Glutamatergic neuron (in vitro differentiated cells): Measurements from ENCODE around the gene LYST. TPM values are rescaled to one million over a fixed set of nuclear protein-coding genes. Genes with fewer than 3 reads are reported as not detected.
A peak's percentile ranks its signal among the peaks of the same experiment; 100 is the strongest.

Experiments used
- DNase-seq: peaks from one replicate; pipeline ENCODE4 v3.0.0; 2022
- H3K27ac Mint-ChIP-seq: one replicate; pipeline ENCODE4 v1.8.0; 2020; ENCODE audit warnings: mild to moderate bottlenecking, mixed read lengths, inconsistent platforms; ENCODE audit not compliant: unreplicated experiment
- H3K27me3 Mint-ChIP-seq: one replicate; pipeline ENCODE4 v1.8.0; 2020; ENCODE audit warnings: mild to moderate bottlenecking, moderate library complexity, mixed read lengths, inconsistent platforms; ENCODE audit not compliant: unreplicated experiment
- H3K36me3 Mint-ChIP-seq: one replicate; pipeline ENCODE4 v1.8.0; 2020; ENCODE audit warnings: mild to moderate bottlenecking, mixed read lengths, inconsistent platforms; ENCODE audit not compliant: unreplicated experiment
- H3K4me1 Mint-ChIP-seq: one replicate; pipeline ENCODE4 v1.8.0; 2020; ENCODE audit warnings: mild to moderate bottlenecking, low read depth, mixed read lengths, inconsistent platforms; ENCODE audit not compliant: unreplicated experiment
- H3K4me3 Mint-ChIP-seq: one replicate; pipeline ENCODE4 v1.8.0; 2020; ENCODE audit warnings: mild to moderate bottlenecking, mixed read lengths, inconsistent platforms; ENCODE audit not compliant: unreplicated experiment
- H3K9me3 Mint-ChIP-seq: one replicate; pipeline ENCODE4 v1.8.0; 2020; ENCODE audit warnings: mild to moderate bottlenecking, moderate library complexity, mixed read lengths, inconsistent platforms; ENCODE audit not compliant: unreplicated experiment
- total RNA-seq: library from RNA; stranded (reverse); fragmentation: NEBNext Ultra II Directional; extraction: Animal tissue kit (Norgen Biotek cat#: 25700); gene quantifications from one replicate; pipeline ENCODE4 v1.2.1, GENCODE V29; 2021; ENCODE audit not compliant: unreplicated experiment
- TF ChIP-seq, protein P1 (sequence below): fragments of 200-600 bp; sonication (generic); IDR thresholded peaks from one replicate; pipeline ENCODE4 v1.5.0; 2021; ENCODE audit not compliant: partially characterized antibody, unreplicated experiment

The LYST gene
- total RNA-seq, 1 donor from 2014 or later, result 33.6 TPM

DNA sequence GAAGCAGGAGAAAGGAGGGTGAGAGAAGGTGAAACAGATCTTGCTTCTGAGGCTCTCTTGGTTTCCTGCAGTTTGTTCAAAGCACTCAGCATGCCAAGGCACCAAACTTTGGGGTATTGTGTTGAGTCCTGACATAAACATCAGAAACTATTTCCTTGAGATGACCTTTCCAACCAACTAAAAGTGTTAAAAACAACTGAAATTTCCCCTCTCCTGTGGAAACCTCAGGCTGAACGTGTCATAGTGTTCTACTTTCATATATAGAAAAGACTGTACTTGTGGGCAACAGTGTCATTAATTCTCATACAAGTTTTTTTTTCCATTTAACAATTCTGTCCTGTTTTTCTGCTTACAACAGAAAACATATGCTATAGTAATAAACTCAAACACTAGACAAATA, 6.3 kb upstream of the LYST start:
- DNase-seq, result no peak
- Mint-ChIP-seq H3K36me3 (no peaks in the 10 kb centered on the region), H3K27ac (no peak overlapping the region), H3K4me3 (no peak overlapping the region), H3K9me3 (peaks cover 2% of the 10 kb centered on the region), H3K4me1 (peaks cover 3% of the 10 kb centered on the region), H3K27me3 (no peaks in the 10 kb centered on the region)
- TF ChIP-seq, protein P1, sequence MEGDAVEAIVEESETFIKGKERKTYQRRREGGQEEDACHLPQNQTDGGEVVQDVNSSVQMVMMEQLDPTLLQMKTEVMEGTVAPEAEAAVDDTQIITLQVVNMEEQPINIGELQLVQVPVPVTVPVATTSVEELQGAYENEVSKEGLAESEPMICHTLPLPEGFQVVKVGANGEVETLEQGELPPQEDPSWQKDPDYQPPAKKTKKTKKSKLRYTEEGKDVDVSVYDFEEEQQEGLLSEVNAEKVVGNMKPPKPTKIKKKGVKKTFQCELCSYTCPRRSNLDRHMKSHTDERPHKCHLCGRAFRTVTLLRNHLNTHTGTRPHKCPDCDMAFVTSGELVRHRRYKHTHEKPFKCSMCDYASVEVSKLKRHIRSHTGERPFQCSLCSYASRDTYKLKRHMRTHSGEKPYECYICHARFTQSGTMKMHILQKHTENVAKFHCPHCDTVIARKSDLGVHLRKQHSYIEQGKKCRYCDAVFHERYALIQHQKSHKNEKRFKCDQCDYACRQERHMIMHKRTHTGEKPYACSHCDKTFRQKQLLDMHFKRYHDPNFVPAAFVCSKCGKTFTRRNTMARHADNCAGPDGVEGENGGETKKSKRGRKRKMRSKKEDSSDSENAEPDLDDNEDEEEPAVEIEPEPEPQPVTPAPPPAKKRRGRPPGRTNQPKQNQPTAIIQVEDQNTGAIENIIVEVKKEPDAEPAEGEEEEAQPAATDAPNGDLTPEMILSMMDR, result no peak

DNA sequence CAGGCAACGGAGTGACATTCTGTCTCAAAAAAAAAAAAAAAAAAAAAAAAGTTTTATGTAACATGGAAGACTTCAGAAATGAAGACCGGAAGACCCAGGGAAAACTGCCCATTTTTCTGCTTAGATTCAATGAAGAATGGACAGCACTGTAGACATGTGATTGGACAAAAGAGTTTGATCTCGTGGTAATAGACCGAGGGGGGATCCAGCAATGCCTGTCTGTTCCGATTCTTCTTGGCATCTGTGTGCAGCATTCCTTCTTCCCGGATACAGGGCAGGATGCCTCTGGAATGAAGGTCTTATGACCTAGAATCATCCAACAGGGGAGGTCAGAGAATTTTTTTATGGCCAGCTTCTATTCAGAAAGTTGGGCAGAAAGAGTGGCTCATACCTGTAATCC, 5.6 kb upstream of the LYST start:
- TF ChIP-seq, protein P1, result no peak
- Mint-ChIP-seq H3K36me3 (no peaks in the 10 kb centered on the region), H3K27me3 (peaks cover under 1% of the 10 kb centered on the region), H3K4me3 (no peak overlapping the region), H3K27ac (no peak overlapping the region), H3K9me3 (peaks cover 2% of the 10 kb centered on the region), H3K4me1 (peaks cover 5% of the 10 kb centered on the region)
- DNase-seq, result no peak

DNA sequence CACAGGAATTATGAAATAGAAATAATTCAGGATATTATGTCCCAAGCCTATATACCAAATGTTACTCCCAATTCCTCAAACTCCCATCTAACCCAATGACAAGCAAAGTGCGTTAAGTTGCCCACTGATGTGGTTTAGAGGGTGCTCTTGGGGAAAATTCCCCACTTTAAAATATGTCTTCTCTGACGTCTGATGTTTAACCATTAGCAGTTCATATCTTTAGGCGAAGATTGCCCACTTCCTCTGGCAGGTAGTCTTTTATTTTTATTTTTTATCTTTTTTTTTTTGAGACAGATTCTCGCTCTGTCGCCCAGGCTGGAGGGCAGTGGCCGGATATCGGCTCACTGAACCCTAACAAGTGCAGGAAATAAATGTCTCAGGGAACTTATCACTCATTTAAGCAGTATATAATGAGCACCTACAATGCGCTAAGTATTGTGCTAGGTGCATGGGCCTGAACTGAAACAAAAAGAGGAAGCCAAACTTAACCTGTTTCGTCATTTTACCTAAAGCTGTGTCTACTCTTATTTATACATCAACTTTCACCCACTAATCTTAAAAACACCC, 1.3 kb upstream of the LYST start:
- Mint-ChIP-seq H3K4me3 (peak overlapping the region; percentile 86), H3K36me3 (no peaks in the 10 kb centered on the region), H3K27me3 (peaks cover 4% of the 10 kb centered on the region), H3K4me1 (peaks cover 14% of the 10 kb centered on the region), H3K9me3 (peaks cover 7% of the 10 kb centered on the region), H3K27ac (peak overlapping the region; percentile 96)
- DNase-seq, result no peak
- TF ChIP-seq, protein P1, result no peak

DNA sequence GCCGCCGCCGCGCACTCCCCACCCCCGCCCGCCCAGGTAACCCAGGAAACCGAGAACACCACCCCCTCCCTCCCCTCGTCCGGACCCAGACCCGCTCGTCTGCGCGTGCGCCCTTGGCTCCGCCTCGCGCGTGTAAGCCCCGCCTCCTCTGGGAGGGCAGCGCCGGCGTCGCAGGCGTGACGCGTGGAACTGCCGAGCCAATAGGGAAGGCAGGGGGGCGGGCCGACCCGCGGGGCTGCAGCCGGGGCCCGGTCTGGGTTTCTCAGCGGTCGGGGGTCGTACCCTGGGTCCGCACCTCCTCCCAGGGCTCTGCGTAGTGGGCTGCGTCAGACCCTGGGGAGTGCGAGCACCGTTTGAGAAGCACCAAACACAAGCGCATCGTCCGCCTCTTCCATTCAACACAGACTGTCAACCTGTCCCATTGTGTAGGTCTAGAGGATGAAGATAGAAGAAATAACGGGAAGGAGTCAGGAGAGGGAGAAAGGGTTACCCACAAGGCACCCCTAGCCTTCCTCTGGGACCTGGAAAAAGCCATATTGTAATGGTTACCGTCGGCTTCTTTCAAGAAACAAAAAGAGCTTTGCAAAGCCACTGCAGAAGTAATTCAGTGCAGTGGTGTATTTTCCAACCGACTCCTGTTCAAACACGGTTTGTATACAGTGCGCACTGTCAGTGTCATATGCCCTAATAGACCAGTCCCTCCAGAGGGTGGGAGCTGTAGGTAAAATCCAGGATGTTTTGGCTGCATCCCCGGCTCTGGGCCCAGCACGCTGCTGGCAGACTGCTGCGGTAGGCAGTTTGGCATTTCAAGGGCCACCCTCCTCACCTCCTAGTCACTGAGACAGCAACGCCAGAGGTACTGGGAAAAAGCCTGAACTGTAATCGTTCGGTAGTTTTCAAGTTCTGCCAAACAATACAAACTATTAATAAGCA, 473 bp upstream of the LYST start:
- peaks cover 14% of the 10 kb centered on the region for H3K4me1 Mint-ChIP-seq
- TF ChIP-seq, protein P1, result no peak

More for the DNA sequence above, 473 bp upstream of the LYST start:
- peak overlapping the region; percentile 86 for H3K4me3 Mint-ChIP-seq
- H3K9me3 Mint-ChIP-seq, result peaks cover 7% of the 10 kb centered on the region
- peak; percentile 99 for DNase-seq
- peak overlapping the region; percentile 96 for H3K27ac Mint-ChIP-seq
- H3K36me3 Mint-ChIP-seq, result no peaks in the 10 kb centered on the region
- peaks cover 4% of the 10 kb centered on the region for H3K27me3 Mint-ChIP-seq
